GM13976 (cell line): ENCODE data around the gene SPSB4.

Experiments
- DNase-seq: peaks from one replicate; pipeline ENCODE4 v3.0.0; 2012; ENCODE audit warnings: low spot score
- CTCF ChIP-seq: IDR thresholded peaks from 2 replicates; pipeline ENCODE4 v1.5.1; 2012; ENCODE audit warnings: borderline replicate concordance, mild to moderate bottlenecking; ENCODE audit not compliant: insufficient read depth; ENCODE audit errors: extremely low read depth, missing control alignments, control extremely low read depth
- in situ Hi-C: fragments of 300-500 bp; cut with MboI; formaldehyde crosslinking; loops from one replicate; pipeline ENCODE4 v1.12.0; 2022; ENCODE audit warnings: low sequenced_read_pairs, mixed read lengths, inconsistent platforms; ENCODE audit not compliant: unreplicated experiment

SPSB4 gene

GRCh38 chr3:141100531-141101320, 49.6 kb downstream of the SPSB4 start:
- no peak for DNase-seq
- no peak for TF ChIP-seq CTCF
- in situ Hi-C loops = loop anchor here (25.0 kb wide), 1 partner anchor 188 kb away; no protein-coding TSS in a partner anchor

GRCh38 chr3:141102372-141102771, 51.2 kb downstream of the SPSB4 start:
- TF ChIP-seq CTCF = no peak
- in situ Hi-C loops = loop anchor here (25.0 kb wide), 1 partner anchor 190 kb away; no protein-coding TSS in a partner anchor
- DNase-seq = no peak

- DNase-seq = no peak
- in situ Hi-C loops = loop anchor here (25.0 kb wide), 1 partner anchor 191 kb away; no protein-coding TSS in a partner anchor
- TF ChIP-seq CTCF = no peak
Observed at GRCh38 chr3:141103067-141103466, 51.9 kb downstream of the SPSB4 start.

- in situ Hi-C loops = loop anchor here (25.0 kb wide), 1 partner anchor 191 kb away; no protein-coding TSS in a partner anchor
- no peak for DNase-seq
- TF ChIP-seq CTCF = no peak
Observed at GRCh38 chr3:141103503-141103902, 52.4 kb downstream of the SPSB4 start.

GRCh38 chr3:141104151-141104821, 53.1 kb downstream of the SPSB4 start:
- in situ Hi-C loops = loop anchor here (25.0 kb wide), 1 partner anchor 192 kb away; no protein-coding TSS in a partner anchor
- no peak for TF ChIP-seq CTCF
- no peak for DNase-seq

- peak; percentile 71 for DNase-seq
- peak; percentile 83 for TF ChIP-seq CTCF
- in situ Hi-C loops = loop anchor here (25.0 kb wide), 1 partner anchor 194 kb away; no protein-coding TSS in a partner anchor
Observed at GRCh38 chr3:141105828-141106628, 54.9 kb downstream of the SPSB4 start.
